ENCODE data around the gene OGDH.

GRCh38 chr7:44743750-44744149 lies 137.3 kb downstream of the OGDH start:
- TF ChIP-seq CTCF (IDR thresholded peaks at IDR 0.05; ENCODE audit: low read depth, low read length) (no peak), POLR2A (IDR thresholded peaks at IDR 0.05; ENCODE audit: extremely low read depth, insufficient read length) (no peak)
